Astrocyte (in vitro differentiated cells and primary cell): Measurements from ENCODE around the gene NUDT16L1. TPM values are rescaled to one million over a fixed set of nuclear protein-coding genes. Genes with fewer than 3 reads are reported as not detected.
A peak's percentile ranks its signal among the peaks of the same experiment; 100 is the strongest.

Source experiments
- DNase-seq: peaks from one replicate; pipeline ENCODE4 v3.0.0-alpha.2; 2010; ENCODE audit warnings: low read depth
- FAIRE-seq: peaks from 2 replicates; lab custom pipeline; 2011; peaks lifted over from hg19 to GRCh38; lab: Jason Lieb, UNC
- H2AFZ ChIP-seq: 2 replicates; pipeline ENCODE4 v1.6.0; 2012; ENCODE audit warnings: low read depth, low read length, inconsistent platforms
- H3K27ac ChIP-seq: 2 replicates; pipeline ENCODE4 v1.5.1; 2011; ENCODE audit warnings: low read depth, low read length, inconsistent platforms
- H3K27me3 ChIP-seq: 2 replicates; pipeline ENCODE4 v1.6.0; 2011; ENCODE audit warnings: low read length, inconsistent platforms; ENCODE audit not compliant: insufficient read depth
- H3K36me3 ChIP-seq: 2 replicates; pipeline ENCODE4 v1.5.1; 2011; ENCODE audit warnings: low read length, inconsistent platforms; ENCODE audit not compliant: insufficient read depth
- H3K4me1 ChIP-seq: 2 replicates; pipeline ENCODE4 v1.5.1; 2011; ENCODE audit warnings: low read length, inconsistent platforms; ENCODE audit not compliant: insufficient read depth
- H3K4me2 ChIP-seq: 2 replicates; pipeline ENCODE4 v1.6.0; 2012; ENCODE audit warnings: low read length, inconsistent platforms
- H3K4me3 ChIP-seq: 2 replicates; pipeline ENCODE4 v1.5.1; 2011; ENCODE audit warnings: low read depth, mild to moderate bottlenecking, low read length, inconsistent platforms; ENCODE audit not compliant: insufficient read depth
- H3K79me2 ChIP-seq: 2 replicates; pipeline ENCODE4 v1.6.0; 2012; ENCODE audit warnings: mild to moderate bottlenecking, low read length, inconsistent platforms; ENCODE audit not compliant: insufficient read depth
- H3K9ac ChIP-seq: 2 replicates; pipeline ENCODE4 v1.6.0; 2012; ENCODE audit warnings: mild to moderate bottlenecking, low read length, inconsistent platforms
- H3K9me3 ChIP-seq: 2 replicates; pipeline ENCODE4 v1.5.1; 2012; ENCODE audit warnings: low read depth, mild to moderate bottlenecking, low read length, inconsistent platforms; ENCODE audit not compliant: insufficient read depth
- H4K20me1 ChIP-seq: 2 replicates; pipeline ENCODE4 v1.6.0; 2012; ENCODE audit warnings: low read length, inconsistent platforms; ENCODE audit not compliant: insufficient read depth
- H3K27ac Mint-ChIP-seq: one replicate; pipeline ENCODE4 v1.8.0; 2021; ENCODE audit warnings: mild to moderate bottlenecking, mixed read lengths; ENCODE audit not compliant: unreplicated experiment
- H3K27me3 Mint-ChIP-seq: one replicate; pipeline ENCODE4 v1.8.0; 2021; ENCODE audit warnings: low read depth, mixed read lengths; ENCODE audit not compliant: unreplicated experiment
- H3K36me3 Mint-ChIP-seq: one replicate; pipeline ENCODE4 v1.8.0; 2021; ENCODE audit warnings: low read depth, mixed read lengths; ENCODE audit not compliant: unreplicated experiment
- H3K4me1 Mint-ChIP-seq: one replicate; pipeline ENCODE4 v1.8.0; 2021; ENCODE audit warnings: low read depth, mixed read lengths; ENCODE audit not compliant: unreplicated experiment
- H3K4me3 Mint-ChIP-seq: one replicate; pipeline ENCODE4 v1.8.0; 2021; ENCODE audit warnings: mild to moderate bottlenecking, moderate library complexity, mixed read lengths; ENCODE audit not compliant: unreplicated experiment
- H3K9me3 Mint-ChIP-seq: one replicate; pipeline ENCODE4 v1.8.0; 2021; ENCODE audit warnings: mild to moderate bottlenecking, mixed read lengths; ENCODE audit not compliant: unreplicated experiment
- EZH2 ChIP-seq: IDR thresholded peaks from 2 replicates; pipeline ENCODE4 v1.6.1; 2012; ENCODE audit warnings: mild to moderate bottlenecking, low read length, inconsistent platforms; ENCODE audit not compliant: insufficient read depth
- total RNA-seq: library from RNA; stranded (reverse); gene quantifications from 2 replicates; pipeline ENCODE4 v1.2.1, GENCODE V29; 2021
- TF ChIP-seq, protein P1 (sequence below): IDR thresholded peaks from 2 replicates; pipeline ENCODE4 v1.5.1; 2011; ENCODE audit warnings: low read depth, mild to moderate bottlenecking, inconsistent platforms, low read length, moderate library complexity; ENCODE audit not compliant: insufficient read depth

NUDT16L1 gene
- total RNA-seq, 1 donor from 2014 or later: 42.2 TPM

DNA sequence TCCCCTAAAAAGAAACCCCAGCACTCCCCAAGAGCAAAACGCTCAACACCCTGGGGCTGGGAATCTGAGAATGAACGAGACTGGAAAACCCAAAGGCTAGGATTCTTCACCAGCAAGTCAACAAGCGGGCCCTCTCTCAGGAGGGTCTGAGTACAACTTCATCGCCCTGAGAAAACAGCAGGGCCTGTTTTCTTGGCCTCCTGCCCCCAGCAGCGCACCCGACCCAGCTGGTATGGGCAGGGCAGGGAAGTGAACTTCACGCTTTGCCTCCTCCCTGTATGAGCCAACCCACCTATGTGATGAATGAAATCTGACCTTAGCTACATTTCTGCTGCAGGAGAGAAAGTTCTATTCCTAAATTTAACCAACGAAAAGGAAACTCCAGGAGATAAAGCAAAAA lies 11.1 kb downstream of the NUDT16L1 start:
- TF ChIP-seq EZH2: no peak
- TF ChIP-seq, protein P1, sequence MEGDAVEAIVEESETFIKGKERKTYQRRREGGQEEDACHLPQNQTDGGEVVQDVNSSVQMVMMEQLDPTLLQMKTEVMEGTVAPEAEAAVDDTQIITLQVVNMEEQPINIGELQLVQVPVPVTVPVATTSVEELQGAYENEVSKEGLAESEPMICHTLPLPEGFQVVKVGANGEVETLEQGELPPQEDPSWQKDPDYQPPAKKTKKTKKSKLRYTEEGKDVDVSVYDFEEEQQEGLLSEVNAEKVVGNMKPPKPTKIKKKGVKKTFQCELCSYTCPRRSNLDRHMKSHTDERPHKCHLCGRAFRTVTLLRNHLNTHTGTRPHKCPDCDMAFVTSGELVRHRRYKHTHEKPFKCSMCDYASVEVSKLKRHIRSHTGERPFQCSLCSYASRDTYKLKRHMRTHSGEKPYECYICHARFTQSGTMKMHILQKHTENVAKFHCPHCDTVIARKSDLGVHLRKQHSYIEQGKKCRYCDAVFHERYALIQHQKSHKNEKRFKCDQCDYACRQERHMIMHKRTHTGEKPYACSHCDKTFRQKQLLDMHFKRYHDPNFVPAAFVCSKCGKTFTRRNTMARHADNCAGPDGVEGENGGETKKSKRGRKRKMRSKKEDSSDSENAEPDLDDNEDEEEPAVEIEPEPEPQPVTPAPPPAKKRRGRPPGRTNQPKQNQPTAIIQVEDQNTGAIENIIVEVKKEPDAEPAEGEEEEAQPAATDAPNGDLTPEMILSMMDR: no peak
- Histone ChIP-seq H3K4me2 (no peak overlapping the region), H3K36me3 (peaks cover 11% of the 10 kb centered on the region), H3K79me2 (no peaks in the 10 kb centered on the region), H3K4me3 (no peak overlapping the region), H3K4me1 (no peaks in the 10 kb centered on the region), H3K27me3 (no peaks in the 10 kb centered on the region), H3K9ac (no peak overlapping the region), H2AFZ (no peak overlapping the region), H3K27ac (no peak overlapping the region), H4K20me1 (peaks cover 17% of the 10 kb centered on the region), H3K9me3 (no peaks in the 10 kb centered on the region)
- H3K9me3 Mint-ChIP-seq: no peaks in the 10 kb centered on the region
- peaks cover 6% of the 10 kb centered on the region for H3K4me1 Mint-ChIP-seq
- FAIRE-seq (no peak), DNase-seq (no peak)
- H3K27me3 Mint-ChIP-seq: no peaks in the 10 kb centered on the region
- H3K27ac Mint-ChIP-seq: no peak overlapping the region
- no peak overlapping the region for H3K4me3 Mint-ChIP-seq
- H3K36me3 Mint-ChIP-seq: peaks cover 22% of the 10 kb centered on the region

DNA sequence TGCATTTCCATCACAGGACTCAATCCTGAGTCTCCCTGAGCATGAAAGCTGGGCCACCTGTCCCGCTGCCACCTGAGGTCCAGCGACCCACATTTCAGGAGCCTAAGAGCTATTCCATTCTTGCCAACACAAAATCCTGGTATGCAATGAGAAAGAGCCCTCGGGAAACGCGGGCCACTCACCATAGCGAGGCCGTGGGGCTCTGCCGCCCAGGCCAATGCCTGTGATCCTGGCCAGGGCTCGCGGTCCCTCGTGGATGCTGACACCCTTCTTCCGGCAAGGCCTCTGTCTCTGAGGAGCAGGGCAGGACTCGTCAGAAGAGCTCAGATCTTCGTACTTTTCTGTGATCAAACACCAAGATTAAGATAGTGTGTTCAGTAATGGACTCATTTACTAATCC lies 11.6 kb downstream of the NUDT16L1 start:
- Mint-ChIP-seq H3K4me3 (no peak overlapping the region), H3K36me3 (peaks cover 22% of the 10 kb centered on the region), H3K27me3 (no peaks in the 10 kb centered on the region), H3K4me1 (peaks cover 6% of the 10 kb centered on the region), H3K27ac (peak overlapping the region; percentile 12), H3K9me3 (no peaks in the 10 kb centered on the region)
- Histone ChIP-seq H3K36me3 (peaks cover 7% of the 10 kb centered on the region), H3K4me1 (no peaks in the 10 kb centered on the region), H2AFZ (no peak overlapping the region), H3K4me3 (no peak overlapping the region), H3K4me2 (no peak overlapping the region), H3K79me2 (no peaks in the 10 kb centered on the region), H3K9ac (no peak overlapping the region), H3K9me3 (no peaks in the 10 kb centered on the region), H3K27me3 (no peaks in the 10 kb centered on the region), H4K20me1 (peaks cover 21% of the 10 kb centered on the region), H3K27ac (no peak overlapping the region)
- DNase-seq (no peak), FAIRE-seq (no peak)
- TF ChIP-seq, protein P1: no peak
- TF ChIP-seq EZH2: no peak

GRCh38 chr16:4706871-4707270 lies 13.5 kb downstream of the NUDT16L1 start:
- no peaks in the 10 kb centered on the region for H3K27me3 Mint-ChIP-seq
- peaks cover 6% of the 10 kb centered on the region for H3K4me1 Mint-ChIP-seq
- H3K36me3 ChIP-seq: peaks cover 3% of the 10 kb centered on the region
- no peak overlapping the region for H3K27ac Mint-ChIP-seq
- H3K4me2 ChIP-seq: no peak overlapping the region
- H2AFZ ChIP-seq: no peak overlapping the region
- FAIRE-seq: no peak
- no peaks in the 10 kb centered on the region for H3K4me1 ChIP-seq
- H3K4me3 ChIP-seq: no peak overlapping the region
- H3K4me3 Mint-ChIP-seq: peak overlapping the region; percentile 16
- no peak overlapping the region for H3K9ac ChIP-seq
- peaks cover 21% of the 10 kb centered on the region for H4K20me1 ChIP-seq
- no peaks in the 10 kb centered on the region for H3K9me3 ChIP-seq
- no peak for DNase-seq
- no peaks in the 10 kb centered on the region for H3K79me2 ChIP-seq
- no peaks in the 10 kb centered on the region for H3K27me3 ChIP-seq
- TF ChIP-seq, protein P1: no peak
- no peak for TF ChIP-seq EZH2
- no peaks in the 10 kb centered on the region for H3K9me3 Mint-ChIP-seq
- no peak overlapping the region for H3K27ac ChIP-seq
- peaks cover 24% of the 10 kb centered on the region for H3K36me3 Mint-ChIP-seq
